PC-9 (cell line): ENCODE measurements around the gene CCDC134.

ENCODE experiments used
- CTCF ChIP-seq: fragments of 200-600 bp; sonication (generic); conservative IDR thresholded peaks from 2 replicates; pipeline ENCODE4 v1.6.1; 2017; ENCODE audit warnings: mixed run types, antibody characterized with exemption, mild to moderate bottlenecking, moderate library complexity
- EZH2 ChIP-seq: fragments of 200-600 bp; sonication (generic); IDR thresholded peaks from 2 replicates; pipeline ENCODE4 v1.8.0; 2017; ENCODE audit warnings: antibody characterized with exemption, low read depth

GRCh38 chr22:41770715-41771468 lies 29.6 kb upstream of the CCDC134 start:
- TF ChIP-seq CTCF = no peak
- TF ChIP-seq EZH2 = no peak
